Osteocyte (in vitro differentiated cells): ENCODE measurements around the gene RAMAC. TPM values are rescaled to one million over a fixed set of nuclear protein-coding genes. Genes with fewer than 3 reads are reported as not detected.

Experiments
- DNase-seq: peaks from one replicate; pipeline ENCODE4 v3.0.0; 2021; ENCODE audit warnings: mixed read lengths; ENCODE audit not compliant: unreplicated experiment; ENCODE audit errors: extremely low spot score
- H3K27ac Mint-ChIP-seq: one replicate; pipeline ENCODE4 v1.8.0; 2021; ENCODE audit warnings: mild to moderate bottlenecking, mixed read lengths; ENCODE audit not compliant: unreplicated experiment
- H3K27me3 Mint-ChIP-seq: one replicate; pipeline ENCODE4 v1.8.0; 2021; ENCODE audit warnings: mixed read lengths; ENCODE audit not compliant: unreplicated experiment
- H3K36me3 Mint-ChIP-seq: one replicate; pipeline ENCODE4 v1.8.0; 2021; ENCODE audit warnings: mixed read lengths; ENCODE audit not compliant: unreplicated experiment
- H3K4me1 Mint-ChIP-seq: one replicate; pipeline ENCODE4 v1.8.0; 2021; ENCODE audit warnings: mixed read lengths; ENCODE audit not compliant: unreplicated experiment
- H3K4me3 Mint-ChIP-seq: one replicate; pipeline ENCODE4 v1.8.0; 2021; ENCODE audit warnings: mild to moderate bottlenecking, moderate library complexity, mixed read lengths; ENCODE audit not compliant: unreplicated experiment
- H3K9me3 Mint-ChIP-seq: one replicate; pipeline ENCODE4 v1.8.0; 2021; ENCODE audit warnings: mixed read lengths; ENCODE audit not compliant: unreplicated experiment
- total RNA-seq: library from RNA; stranded (reverse); gene quantifications from 2 replicates; pipeline ENCODE4 v1.2.1, GENCODE V29; 2021
- TF ChIP-seq, protein P1 (sequence below): fragments of 200-600 bp; sonication (generic); IDR thresholded peaks from 2 replicates; pipeline ENCODE4 v1.5.0; 2021; ENCODE audit warnings: antibody characterized with exemption, mild to moderate bottlenecking, moderate library complexity

The RAMAC gene
- total RNA-seq, 1 donor from 2014 or later: 23.8 TPM

DNA sequence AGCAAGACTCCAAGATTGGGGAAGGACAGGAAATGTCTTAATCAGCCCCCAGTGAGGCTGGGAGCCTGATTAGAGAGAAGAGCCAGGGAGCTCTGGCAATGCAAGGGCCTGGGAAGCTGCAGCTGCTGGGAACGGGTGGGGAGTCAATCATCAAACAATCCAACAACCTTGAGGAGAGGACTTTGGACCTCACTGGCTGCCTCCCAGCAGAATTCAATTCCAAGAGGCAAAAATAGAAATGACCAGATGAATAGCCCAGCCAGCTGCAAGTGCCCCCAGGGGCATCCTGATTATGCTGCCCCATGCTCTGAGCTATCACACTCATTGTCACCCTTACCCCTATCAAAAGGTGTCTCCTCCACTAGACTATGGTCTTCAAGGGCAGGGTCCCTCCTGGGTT is 27.4 kb upstream of the RAMAC start:
- Mint-ChIP-seq H3K4me3 (no peak overlapping the region), H3K4me1 (no peaks in the 10 kb centered on the region), H3K9me3 (no peaks in the 10 kb centered on the region), H3K27ac (no peak overlapping the region), H3K36me3 (no peaks in the 10 kb centered on the region), H3K27me3 (no peaks in the 10 kb centered on the region)
- no peak for DNase-seq
- TF ChIP-seq, protein P1, sequence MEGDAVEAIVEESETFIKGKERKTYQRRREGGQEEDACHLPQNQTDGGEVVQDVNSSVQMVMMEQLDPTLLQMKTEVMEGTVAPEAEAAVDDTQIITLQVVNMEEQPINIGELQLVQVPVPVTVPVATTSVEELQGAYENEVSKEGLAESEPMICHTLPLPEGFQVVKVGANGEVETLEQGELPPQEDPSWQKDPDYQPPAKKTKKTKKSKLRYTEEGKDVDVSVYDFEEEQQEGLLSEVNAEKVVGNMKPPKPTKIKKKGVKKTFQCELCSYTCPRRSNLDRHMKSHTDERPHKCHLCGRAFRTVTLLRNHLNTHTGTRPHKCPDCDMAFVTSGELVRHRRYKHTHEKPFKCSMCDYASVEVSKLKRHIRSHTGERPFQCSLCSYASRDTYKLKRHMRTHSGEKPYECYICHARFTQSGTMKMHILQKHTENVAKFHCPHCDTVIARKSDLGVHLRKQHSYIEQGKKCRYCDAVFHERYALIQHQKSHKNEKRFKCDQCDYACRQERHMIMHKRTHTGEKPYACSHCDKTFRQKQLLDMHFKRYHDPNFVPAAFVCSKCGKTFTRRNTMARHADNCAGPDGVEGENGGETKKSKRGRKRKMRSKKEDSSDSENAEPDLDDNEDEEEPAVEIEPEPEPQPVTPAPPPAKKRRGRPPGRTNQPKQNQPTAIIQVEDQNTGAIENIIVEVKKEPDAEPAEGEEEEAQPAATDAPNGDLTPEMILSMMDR: no peak

DNA sequence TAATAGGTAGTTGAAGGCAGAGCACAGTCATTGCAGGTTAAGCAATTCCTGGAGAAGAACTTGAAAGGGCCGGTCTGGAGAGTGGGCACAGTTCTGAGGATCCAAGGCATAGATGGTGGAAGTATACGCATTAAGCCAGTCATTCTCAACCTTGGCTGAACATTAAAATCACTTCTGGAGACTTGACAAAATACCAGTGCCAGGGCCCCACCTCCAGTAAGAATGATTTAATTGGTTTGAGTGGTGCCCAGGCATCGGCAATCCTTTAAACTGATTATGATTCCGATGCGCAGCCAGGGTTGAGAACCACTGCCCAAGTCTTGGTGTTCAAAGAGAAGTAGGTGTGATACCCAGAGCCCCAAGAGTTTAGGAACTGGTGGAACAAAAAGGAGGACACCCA is 26.6 kb upstream of the RAMAC start:
- no peaks in the 10 kb centered on the region for H3K9me3 Mint-ChIP-seq
- DNase-seq: no peak
- no peaks in the 10 kb centered on the region for H3K36me3 Mint-ChIP-seq
- no peak overlapping the region for H3K27ac Mint-ChIP-seq
- H3K27me3 Mint-ChIP-seq: no peaks in the 10 kb centered on the region
- no peaks in the 10 kb centered on the region for H3K4me1 Mint-ChIP-seq
- H3K4me3 Mint-ChIP-seq: no peak overlapping the region
- TF ChIP-seq, protein P1: no peak

DNA sequence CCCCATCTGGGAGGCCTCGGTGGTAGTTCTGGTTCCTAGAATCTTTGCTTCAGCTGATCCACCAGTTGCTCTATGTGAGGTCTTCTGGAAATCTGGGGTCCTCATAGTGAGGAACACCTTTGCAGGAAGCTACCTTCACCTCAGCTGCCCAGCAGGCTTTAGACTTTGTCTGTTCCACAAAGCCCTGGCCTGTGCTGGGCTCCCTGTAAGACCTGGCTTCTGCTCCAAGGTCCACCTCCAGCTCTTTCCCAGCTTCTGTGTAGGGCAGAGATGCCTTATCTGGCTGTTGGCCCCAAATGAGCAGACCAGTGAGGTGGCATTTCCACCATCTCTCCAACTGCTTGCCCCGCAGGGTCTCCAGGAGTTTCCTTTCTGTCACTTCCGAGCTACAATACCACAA is 25.2 kb upstream of the RAMAC start:
- no peak for DNase-seq

DNA sequence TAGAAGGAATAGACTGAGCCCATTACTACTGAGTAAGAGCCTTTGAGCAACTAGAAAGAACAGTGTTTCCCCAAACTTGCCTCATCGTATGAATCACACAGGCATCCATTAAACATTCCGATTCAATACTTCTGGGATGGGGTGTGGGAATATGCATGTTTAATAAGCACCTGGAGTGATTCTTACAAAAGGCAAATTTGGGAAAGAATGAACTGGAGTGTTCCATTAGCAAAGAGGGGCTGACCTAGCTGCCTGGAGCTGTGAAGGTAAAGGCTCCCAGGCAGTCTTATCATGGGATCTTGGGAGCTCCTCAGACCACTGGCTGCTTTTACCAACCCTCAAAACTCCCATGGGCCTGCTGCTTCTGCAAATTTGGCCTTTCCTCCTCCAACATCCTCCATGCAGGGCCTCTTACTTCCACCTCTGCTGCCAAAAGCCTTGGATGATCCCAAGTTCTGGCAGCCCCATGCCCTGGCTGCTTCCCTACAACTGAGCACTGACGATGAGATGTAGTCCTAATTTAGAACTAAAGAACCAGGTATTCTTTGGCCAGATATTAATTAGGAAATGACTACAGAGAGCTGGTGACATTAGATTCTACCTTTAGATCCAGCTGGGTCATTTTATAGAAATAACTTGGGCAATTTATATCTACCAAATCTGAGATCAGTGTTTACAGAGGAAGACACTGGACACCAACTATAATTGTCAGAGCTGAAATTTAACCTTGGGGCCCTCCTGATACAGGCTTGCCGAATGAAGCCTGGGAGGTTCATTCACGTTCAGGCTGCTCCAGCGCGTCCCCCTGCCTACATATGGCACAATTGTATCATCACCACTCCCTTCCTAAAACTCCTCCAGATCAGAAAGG is 22.3 kb upstream of the RAMAC start:
- Mint-ChIP-seq H3K27me3 (no peaks in the 10 kb centered on the region), H3K4me1 (no peaks in the 10 kb centered on the region), H3K4me3 (no peak overlapping the region), H3K27ac (no peak overlapping the region), H3K36me3 (no peaks in the 10 kb centered on the region), H3K9me3 (no peaks in the 10 kb centered on the region)
- TF ChIP-seq, protein P1: no peak
- no peak for DNase-seq

More for the DNA sequence above, 25.2 kb upstream of the RAMAC start:
- H3K27ac Mint-ChIP-seq: no peak overlapping the region
- no peak overlapping the region for H3K4me3 Mint-ChIP-seq
- H3K4me1 Mint-ChIP-seq: no peaks in the 10 kb centered on the region
- H3K36me3 Mint-ChIP-seq: no peaks in the 10 kb centered on the region
- TF ChIP-seq, protein P1: no peak
- H3K9me3 Mint-ChIP-seq: no peaks in the 10 kb centered on the region
- H3K27me3 Mint-ChIP-seq: no peaks in the 10 kb centered on the region

DNA sequence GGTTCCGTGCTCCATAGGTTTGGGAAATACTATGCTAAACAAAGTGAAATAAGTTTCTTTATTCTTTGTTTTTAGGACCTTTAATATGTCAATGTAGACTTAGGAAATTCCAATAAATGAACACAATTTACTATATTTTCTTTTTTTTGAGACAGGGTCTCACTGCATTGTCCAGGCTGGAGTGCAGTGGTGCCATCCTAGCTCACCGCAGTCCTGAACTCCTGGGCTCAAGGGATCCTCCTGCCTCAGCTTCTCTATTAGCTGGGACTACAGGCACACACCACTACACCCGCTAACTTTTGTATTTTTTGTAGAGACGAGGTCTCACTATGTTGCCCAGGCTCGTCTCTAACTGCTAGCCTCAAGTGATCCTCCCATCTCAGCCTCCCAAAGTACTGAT is 21.1 kb upstream of the RAMAC start:
- Mint-ChIP-seq H3K27ac (no peak overlapping the region), H3K4me3 (no peak overlapping the region), H3K4me1 (no peaks in the 10 kb centered on the region), H3K27me3 (no peaks in the 10 kb centered on the region), H3K9me3 (no peaks in the 10 kb centered on the region), H3K36me3 (no peaks in the 10 kb centered on the region)
- TF ChIP-seq, protein P1: no peak
- DNase-seq: no peak
